GM23338 (cell line): ENCODE results near the gene MAOA.

Experiments
- CREB1 ChIP-seq: fragments of 250-450 bp; sonication (Bioruptor Pico); IDR thresholded peaks from 2 replicates; pipeline ENCODE4 v1.5.0; 2020; ENCODE audit warnings: low read depth, mild to moderate bottlenecking, moderate library complexity
- CTCF ChIP-seq, 2 experiments: fragments of 200-600 bp in 1 of 2; sonication (generic) in 1 of 2; conservative IDR thresholded peaks; 2 replicates each; pipeline versions ENCODE4 v1.5.1 to v1.6.1; 2016 to 2017; ENCODE audit warnings: antibody characterized with exemption in 2 of 2, low read depth in 2 of 2, mild to moderate bottlenecking in 2 of 2, moderate library complexity in 1 of 2
- EZH2 ChIP-seq: fragments of 200-600 bp; sonication (generic); IDR thresholded peaks from one replicate; pipeline ENCODE4 v1.8.0; 2017; ENCODE audit warnings: antibody characterized with exemption, mild to moderate bottlenecking, low read depth; ENCODE audit not compliant: unreplicated experiment
- EZH2phosphoT487 ChIP-seq: fragments of 200-600 bp; sonication (generic); IDR thresholded peaks from one replicate; pipeline ENCODE4 v1.8.1; 2018; ENCODE audit warnings: antibody characterized with exemption; ENCODE audit not compliant: unreplicated experiment
- JUNB ChIP-seq: IDR thresholded peaks from one replicate; pipeline ENCODE4 v1.6.1; 2016; ENCODE audit warnings: antibody characterized with exemption; ENCODE audit not compliant: unreplicated experiment
- POLR2AphosphoS5 ChIP-seq: IDR thresholded peaks from 2 replicates; pipeline ENCODE4 v1.6.1; 2016; ENCODE audit warnings: antibody characterized with exemption, low read depth
- STAT1 ChIP-seq: IDR thresholded peaks from one replicate; pipeline ENCODE4 v1.6.1; 2016; ENCODE audit warnings: antibody characterized with exemption; ENCODE audit not compliant: unreplicated experiment
- ZNF114 ChIP-seq: fragments of 250-450 bp; sonication (Bioruptor Pico); IDR thresholded peaks from 2 replicates; pipeline ENCODE4 v1.5.0; 2020; ENCODE audit warnings: mild to moderate bottlenecking, moderate library complexity
- TF ChIP-seq, protein P1 (sequence below): IDR thresholded peaks from one replicate; pipeline ENCODE4 v1.6.1; 2018; ENCODE audit warnings: antibody characterized with exemption; ENCODE audit not compliant: unreplicated experiment

GRCh38 chrX:43654431-43655150, 1.5 kb upstream of the MAOA start:
- peak in 1 of 2 experiments; percentile 16; a peak in 2 of 4 replicates for TF ChIP-seq CTCF (conservative IDR thresholded peaks at IDR 0.05; ENCODE audit: low read depth in 2 of 2)
- no peak for TF ChIP-seq EZH2
- TF ChIP-seq, protein P1, sequence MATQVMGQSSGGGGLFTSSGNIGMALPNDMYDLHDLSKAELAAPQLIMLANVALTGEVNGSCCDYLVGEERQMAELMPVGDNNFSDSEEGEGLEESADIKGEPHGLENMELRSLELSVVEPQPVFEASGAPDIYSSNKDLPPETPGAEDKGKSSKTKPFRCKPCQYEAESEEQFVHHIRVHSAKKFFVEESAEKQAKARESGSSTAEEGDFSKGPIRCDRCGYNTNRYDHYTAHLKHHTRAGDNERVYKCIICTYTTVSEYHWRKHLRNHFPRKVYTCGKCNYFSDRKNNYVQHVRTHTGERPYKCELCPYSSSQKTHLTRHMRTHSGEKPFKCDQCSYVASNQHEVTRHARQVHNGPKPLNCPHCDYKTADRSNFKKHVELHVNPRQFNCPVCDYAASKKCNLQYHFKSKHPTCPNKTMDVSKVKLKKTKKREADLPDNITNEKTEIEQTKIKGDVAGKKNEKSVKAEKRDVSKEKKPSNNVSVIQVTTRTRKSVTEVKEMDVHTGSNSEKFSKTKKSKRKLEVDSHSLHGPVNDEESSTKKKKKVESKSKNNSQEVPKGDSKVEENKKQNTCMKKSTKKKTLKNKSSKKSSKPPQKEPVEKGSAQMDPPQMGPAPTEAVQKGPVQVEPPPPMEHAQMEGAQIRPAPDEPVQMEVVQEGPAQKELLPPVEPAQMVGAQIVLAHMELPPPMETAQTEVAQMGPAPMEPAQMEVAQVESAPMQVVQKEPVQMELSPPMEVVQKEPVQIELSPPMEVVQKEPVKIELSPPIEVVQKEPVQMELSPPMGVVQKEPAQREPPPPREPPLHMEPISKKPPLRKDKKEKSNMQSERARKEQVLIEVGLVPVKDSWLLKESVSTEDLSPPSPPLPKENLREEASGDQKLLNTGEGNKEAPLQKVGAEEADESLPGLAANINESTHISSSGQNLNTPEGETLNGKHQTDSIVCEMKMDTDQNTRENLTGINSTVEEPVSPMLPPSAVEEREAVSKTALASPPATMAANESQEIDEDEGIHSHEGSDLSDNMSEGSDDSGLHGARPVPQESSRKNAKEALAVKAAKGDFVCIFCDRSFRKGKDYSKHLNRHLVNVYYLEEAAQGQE: no peak
- no peak for TF ChIP-seq ZNF114 (CRISPR knock-in tag)
- TF ChIP-seq POLR2AphosphoS5: peak; percentile 41; the same call in 1 of the 2 replicates
- peak; percentile 92 for TF ChIP-seq CREB1 (CRISPR knock-in tag)
- no peak for TF ChIP-seq EZH2phosphoT487
- TF ChIP-seq STAT1: no peak
- TF ChIP-seq JUNB: no peak
